ENCODE measurements around the gene XYLT1.
"Not testable (repeated sequence)": the region's sequence is repeated elsewhere in the genome, so short reads cannot be mapped to it uniquely, and the experiment has no call there.

XYLT1 gene

GRCh38 chr16:17504050-17504449 is 33.3 kb upstream of the XYLT1 start:
- DNase-seq (ENCODE audit: low read depth in 1 of 2, low spot score in 1 of 2), result no peak

GRCh38 chr16:17503331-17503730 is 32.6 kb upstream of the XYLT1 start:
- DNase-seq (ENCODE audit: low read depth in 1 of 2, low spot score in 1 of 2), result no peak

More at GRCh38 chr16:17504050-17504449, 33.3 kb upstream of the XYLT1 start:
- in situ Hi-C loops (cut with HindIII; ENCODE audit: low pct_unique_long_range_greater_than_20kb, low sequenced_read_pairs), result no loop called here
- TF ChIP-seq JUND (IDR thresholded peaks at IDR 0.05; ENCODE audit: low read depth), result no peak

GRCh38 chr16:17501321-17501720 is 30.6 kb upstream of the XYLT1 start:
- in situ Hi-C loops (cut with HindIII; ENCODE audit: low pct_unique_long_range_greater_than_20kb, low sequenced_read_pairs), result no loop called here
- no peak for DNase-seq (ENCODE audit: low read depth in 1 of 2, low spot score in 1 of 2)
- TF ChIP-seq JUND (IDR thresholded peaks at IDR 0.05; ENCODE audit: low read depth), result no peak

More at GRCh38 chr16:17503331-17503730, 32.6 kb upstream of the XYLT1 start:
- TF ChIP-seq JUND (IDR thresholded peaks at IDR 0.05; ENCODE audit: low read depth), result no peak
- in situ Hi-C loops (cut with HindIII; ENCODE audit: low pct_unique_long_range_greater_than_20kb, low sequenced_read_pairs), result no loop called here

GRCh38 chr16:17499223-17499902 is 28.6 kb upstream of the XYLT1 start:
- in situ Hi-C loops (cut with HindIII; ENCODE audit: low pct_unique_long_range_greater_than_20kb, low sequenced_read_pairs), result no loop called here
- no peak for TF ChIP-seq JUND (IDR thresholded peaks at IDR 0.05; ENCODE audit: low read depth)
- no peak for DNase-seq (ENCODE audit: low read depth in 1 of 2, low spot score in 1 of 2)

GRCh38 chr16:17497648-17498047 is 26.9 kb upstream of the XYLT1 start:
- in situ Hi-C loops (cut with HindIII; ENCODE audit: low pct_unique_long_range_greater_than_20kb, low sequenced_read_pairs), result no loop called here
- no peak for TF ChIP-seq JUND (IDR thresholded peaks at IDR 0.05; ENCODE audit: low read depth)
- no peak for DNase-seq (ENCODE audit: low read depth in 1 of 2, low spot score in 1 of 2)

GRCh38 chr16:17496891-17497290 is 26.1 kb upstream of the XYLT1 start:
- no peak for DNase-seq (ENCODE audit: low read depth in 1 of 2, low spot score in 1 of 2)
- TF ChIP-seq JUND (IDR thresholded peaks at IDR 0.05; ENCODE audit: low read depth), result no peak
- in situ Hi-C loops (cut with HindIII; ENCODE audit: low pct_unique_long_range_greater_than_20kb, low sequenced_read_pairs), result no loop called here

GRCh38 chr16:17493012-17493411 is 22.3 kb upstream of the XYLT1 start:
- no peak for DNase-seq (ENCODE audit: low read depth in 1 of 2, low spot score in 1 of 2)
- in situ Hi-C loops (cut with HindIII; ENCODE audit: low pct_unique_long_range_greater_than_20kb, low sequenced_read_pairs), result no loop called here
- no peak for TF ChIP-seq JUND (IDR thresholded peaks at IDR 0.05; ENCODE audit: low read depth)

GRCh38 chr16:17491140-17491662 is 20.4 kb upstream of the XYLT1 start:
- DNase-seq (ENCODE audit: low read depth in 1 of 2, low spot score in 1 of 2), result no peak
- in situ Hi-C loops (cut with HindIII; ENCODE audit: low pct_unique_long_range_greater_than_20kb, low sequenced_read_pairs), result no loop called here
- TF ChIP-seq JUND (IDR thresholded peaks at IDR 0.05; ENCODE audit: low read depth), result no peak

- TF ChIP-seq JUND (IDR thresholded peaks at IDR 0.05; ENCODE audit: low read depth), result no peak
- no peak for DNase-seq (ENCODE audit: low read depth in 1 of 2, low spot score in 1 of 2)
- in situ Hi-C loops (cut with HindIII; ENCODE audit: low pct_unique_long_range_greater_than_20kb, low sequenced_read_pairs), result no loop called here
Observed at GRCh38 chr16:17488506-17488905, 17.7 kb upstream of the XYLT1 start.

GRCh38 chr16:17483351-17483750 is 12.6 kb upstream of the XYLT1 start:
- DNase-seq (ENCODE audit: low read depth in 1 of 2, low spot score in 1 of 2), result no peak
- TF ChIP-seq JUND (IDR thresholded peaks at IDR 0.05; ENCODE audit: low read depth), result no peak
- in situ Hi-C loops (cut with HindIII; ENCODE audit: low pct_unique_long_range_greater_than_20kb, low sequenced_read_pairs), result no loop called here

GRCh38 chr16:17482341-17482740 is 11.6 kb upstream of the XYLT1 start:
- DNase-seq (ENCODE audit: low read depth in 1 of 2, low spot score in 1 of 2); in situ Hi-C loops (cut with HindIII; ENCODE audit: low pct_unique_long_range_greater_than_20kb, low sequenced_read_pairs): not testable (repeated sequence)

DNA sequence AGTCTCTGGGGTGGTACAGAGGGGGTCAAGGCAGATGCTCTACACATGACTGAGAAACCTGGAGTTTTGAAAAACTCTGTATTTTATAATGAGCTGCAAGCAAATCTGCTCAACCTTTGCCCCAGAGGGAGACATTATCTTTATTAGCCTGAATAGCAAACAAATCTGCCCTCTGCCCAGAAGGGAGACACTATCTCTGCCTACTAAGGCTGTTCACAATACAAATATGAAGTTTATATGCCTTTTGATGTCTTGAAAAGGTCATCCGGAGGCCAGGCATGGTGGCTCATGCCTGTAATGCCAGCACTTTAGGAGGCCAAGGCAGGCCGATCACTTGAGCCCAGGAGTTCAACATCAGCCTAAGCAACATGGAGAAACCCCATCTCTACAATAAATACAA is 11.0 kb upstream of the XYLT1 start:
- in situ Hi-C loops (cut with HindIII; ENCODE audit: low pct_unique_long_range_greater_than_20kb, low sequenced_read_pairs), result no loop called here
- no peak for DNase-seq (ENCODE audit: low read depth in 1 of 2, low spot score in 1 of 2)
- TF ChIP-seq JUND (IDR thresholded peaks at IDR 0.05; ENCODE audit: low read depth), result no peak

DNA sequence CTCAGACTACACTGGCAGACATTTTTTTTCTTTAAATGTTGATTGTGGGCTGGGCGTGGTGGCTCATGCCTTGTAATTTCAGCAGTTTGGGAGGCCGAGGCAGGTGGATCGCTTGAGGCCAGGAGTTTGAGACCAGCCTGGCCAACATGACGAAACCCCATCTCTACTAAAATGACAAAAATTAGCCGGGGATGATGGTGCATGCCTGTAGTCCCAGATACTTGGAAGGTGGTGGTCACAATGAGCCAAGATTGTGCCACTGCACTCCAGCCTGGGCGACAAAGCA is 6.4 kb upstream of the XYLT1 start:
- DNase-seq (ENCODE audit: low read depth in 1 of 2, low spot score in 1 of 2); in situ Hi-C loops (cut with HindIII; ENCODE audit: low pct_unique_long_range_greater_than_20kb, low sequenced_read_pairs): not testable (repeated sequence)
